Calu3 (cell line): ENCODE measurements around the gene FUT1. TPM values are rescaled to one million over a fixed set of nuclear protein-coding genes. Genes with fewer than 3 reads are reported as not detected.

ENCODE experiments used
- BruUV-seq: library from RNA; stranded (reverse); fragments of 400-500 nt; replicated peaks from 2 replicates; lab custom pipeline; 2021; lab: Mats Ljungman, UMichigan
- CTCF ChIA-PET: fragments of 300-600 bp; sonication (Branson Sonifier 250); formaldehyde crosslinking; loops from one replicate; lab custom pipeline; 2022; ENCODE audit warnings: antibody characterized with exemption; lab: Charles Lee
- DNase-seq: peaks from one replicate; pipeline ENCODE4 v3.0.0; 2022
- H3K27ac Mint-ChIP-seq: one replicate; pipeline ENCODE4 v1.8.0; 2022; ENCODE audit warnings: mixed read lengths; ENCODE audit not compliant: unreplicated experiment
- H3K27me3 Mint-ChIP-seq: one replicate; pipeline ENCODE4 v1.8.0; 2022; ENCODE audit warnings: mixed read lengths; ENCODE audit not compliant: unreplicated experiment
- H3K36me3 Mint-ChIP-seq: one replicate; pipeline ENCODE4 v1.8.0; 2022; ENCODE audit warnings: mild to moderate bottlenecking, moderate library complexity, mixed read lengths; ENCODE audit not compliant: insufficient read depth, unreplicated experiment
- H3K4me1 Mint-ChIP-seq: one replicate; pipeline ENCODE4 v1.8.0; 2022; ENCODE audit warnings: mild to moderate bottlenecking, low read depth, mixed read lengths; ENCODE audit not compliant: unreplicated experiment
- H3K4me3 Mint-ChIP-seq: one replicate; pipeline ENCODE4 v1.8.0; 2022; ENCODE audit warnings: mild to moderate bottlenecking, low read depth, moderate library complexity, mixed read lengths; ENCODE audit not compliant: unreplicated experiment
- H3K9me3 Mint-ChIP-seq: one replicate; pipeline ENCODE4 v1.8.0; 2022; ENCODE audit warnings: low read depth, mixed read lengths; ENCODE audit not compliant: unreplicated experiment
- intact Hi-C: fragments of 100-400 bp; cut with micrococcal nuclease; formaldehyde crosslinking; loops from one replicate; pipeline ENCODE4 v1.10.0; 2022; ENCODE audit not compliant: unreplicated experiment
- total RNA-seq: library from RNA; stranded (reverse); gene quantifications from 2 replicates; pipeline ENCODE4 v1.2.3, GENCODE V29; 2022
- TF ChIP-seq, protein P1 (sequence below): fragments of 200-600 bp; IDR thresholded peaks from one replicate; pipeline ENCODE4 v1.8.0; 2022; ENCODE audit warnings: antibody characterized with exemption; ENCODE audit not compliant: unreplicated experiment

FUT1 gene
- total RNA-seq, 1 experiment from 2014 or later, result 2.9 TPM

DNA sequence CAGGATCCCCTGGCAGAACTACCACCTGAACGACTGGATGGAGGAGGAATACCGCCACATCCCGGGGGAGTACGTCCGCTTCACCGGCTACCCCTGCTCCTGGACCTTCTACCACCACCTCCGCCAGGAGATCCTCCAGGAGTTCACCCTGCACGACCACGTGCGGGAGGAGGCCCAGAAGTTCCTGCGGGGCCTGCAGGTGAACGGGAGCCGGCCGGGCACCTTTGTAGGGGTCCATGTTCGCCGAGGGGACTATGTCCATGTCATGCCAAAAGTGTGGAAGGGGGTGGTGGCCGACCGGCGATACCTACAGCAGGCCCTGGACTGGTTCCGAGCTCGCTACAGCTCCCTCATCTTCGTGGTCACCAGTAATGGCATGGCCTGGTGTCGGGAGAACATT, 49.1 kb downstream of the FUT1 start:
- no peaks in the 10 kb centered on the region for H3K4me1 Mint-ChIP-seq
- peaks cover 3% of the 10 kb centered on the region for H3K9me3 Mint-ChIP-seq
- TF ChIP-seq, protein P1, sequence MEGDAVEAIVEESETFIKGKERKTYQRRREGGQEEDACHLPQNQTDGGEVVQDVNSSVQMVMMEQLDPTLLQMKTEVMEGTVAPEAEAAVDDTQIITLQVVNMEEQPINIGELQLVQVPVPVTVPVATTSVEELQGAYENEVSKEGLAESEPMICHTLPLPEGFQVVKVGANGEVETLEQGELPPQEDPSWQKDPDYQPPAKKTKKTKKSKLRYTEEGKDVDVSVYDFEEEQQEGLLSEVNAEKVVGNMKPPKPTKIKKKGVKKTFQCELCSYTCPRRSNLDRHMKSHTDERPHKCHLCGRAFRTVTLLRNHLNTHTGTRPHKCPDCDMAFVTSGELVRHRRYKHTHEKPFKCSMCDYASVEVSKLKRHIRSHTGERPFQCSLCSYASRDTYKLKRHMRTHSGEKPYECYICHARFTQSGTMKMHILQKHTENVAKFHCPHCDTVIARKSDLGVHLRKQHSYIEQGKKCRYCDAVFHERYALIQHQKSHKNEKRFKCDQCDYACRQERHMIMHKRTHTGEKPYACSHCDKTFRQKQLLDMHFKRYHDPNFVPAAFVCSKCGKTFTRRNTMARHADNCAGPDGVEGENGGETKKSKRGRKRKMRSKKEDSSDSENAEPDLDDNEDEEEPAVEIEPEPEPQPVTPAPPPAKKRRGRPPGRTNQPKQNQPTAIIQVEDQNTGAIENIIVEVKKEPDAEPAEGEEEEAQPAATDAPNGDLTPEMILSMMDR, result no peak
- H3K27me3 Mint-ChIP-seq, result no peaks in the 10 kb centered on the region
- no peak overlapping the region for H3K27ac Mint-ChIP-seq
- no peak for DNase-seq
- CTCF ChIA-PET, result no interaction called here
- intact Hi-C loops, result no loop called here
- no peak overlapping the region for H3K4me3 Mint-ChIP-seq
- peaks cover 5% of the 10 kb centered on the region for H3K36me3 Mint-ChIP-seq
- no TSS peak for BruUV-seq

DNA sequence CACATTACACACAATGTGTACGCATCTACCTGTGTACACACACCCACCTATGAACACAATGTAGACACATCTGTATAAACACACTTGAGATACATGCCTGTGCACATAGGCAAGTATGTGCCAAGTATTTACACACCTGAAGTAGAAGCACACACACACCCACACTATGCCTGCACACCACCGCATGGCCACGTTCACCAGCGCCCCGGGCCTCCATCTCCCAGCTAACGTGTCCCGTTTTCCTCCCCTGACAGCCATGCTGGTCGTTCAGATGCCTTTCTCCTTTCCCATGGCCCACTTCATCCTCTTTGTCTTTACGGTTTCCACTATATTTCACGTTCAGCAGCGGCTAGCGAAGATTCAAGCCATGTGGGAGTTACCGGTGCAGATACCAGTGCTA, 49.7 kb downstream of the FUT1 start:
- Mint-ChIP-seq H3K4me1 (no peaks in the 10 kb centered on the region), H3K27ac (no peak overlapping the region), H3K36me3 (peaks cover 4% of the 10 kb centered on the region), H3K27me3 (no peaks in the 10 kb centered on the region), H3K4me3 (no peak overlapping the region), H3K9me3 (peaks cover 3% of the 10 kb centered on the region)
- no peak for DNase-seq
- intact Hi-C loops, result no loop called here
- CTCF ChIA-PET, result no interaction called here
- TF ChIP-seq, protein P1, result no peak
- BruUV-seq, result no TSS peak

DNA sequence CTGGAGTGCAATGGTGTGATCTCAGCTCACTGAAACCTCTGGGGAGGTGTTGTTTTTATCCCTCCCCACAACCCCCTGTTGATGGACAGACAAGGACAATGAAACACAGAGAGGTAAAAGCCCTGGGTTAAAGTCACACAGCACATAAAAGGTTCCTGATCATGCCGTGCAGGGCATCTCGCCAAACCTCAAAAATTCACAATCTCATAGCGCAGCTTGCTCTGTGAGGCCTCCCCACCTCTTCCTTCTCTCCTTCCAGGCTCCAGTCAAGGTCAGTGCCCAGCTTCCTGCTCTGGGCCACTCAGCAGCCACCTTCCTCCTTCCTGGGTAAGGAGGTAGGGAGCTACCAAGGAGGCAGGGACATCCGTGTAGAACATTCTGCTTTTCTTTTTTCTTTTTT, 54.4 kb downstream of the FUT1 start:
- no peak overlapping the region for H3K27ac Mint-ChIP-seq
- BruUV-seq, result TSS peak; percentile 15
- no peaks in the 10 kb centered on the region for H3K27me3 Mint-ChIP-seq
- H3K9me3 Mint-ChIP-seq, result no peaks in the 10 kb centered on the region
- peaks cover 15% of the 10 kb centered on the region for H3K36me3 Mint-ChIP-seq
- H3K4me3 Mint-ChIP-seq, result no peak overlapping the region
- CTCF ChIA-PET, result interaction anchor here (1.2 kb wide), 1 partner anchor 13 kb away, joined by 6 read pairs; no protein-coding TSS in a partner anchor
- peak; percentile 42 for DNase-seq
- intact Hi-C loops, result no loop called here
- H3K4me1 Mint-ChIP-seq, result peaks cover 22% of the 10 kb centered on the region
- TF ChIP-seq, protein P1, result no peak

Other genes starting within 250 kb of the FUT1 start
- 1.0 and 2.4 TPM in 2 replicates for gene LMTK3, start 240.8 kb downstream of the FUT1 start, total RNA-seq
- gene SULT2B1, start 200.5 kb downstream of the FUT1 start, total RNA-seq, result 0.64 TPM in 1 of 2 replicates, not detected in the other
- not detected in 2 replicates for gene SPACA4, start 145.9 kb downstream of the FUT1 start, total RNA-seq
- 8.2 and 13.3 TPM in 2 replicates for gene FAM83E, start 137.6 kb downstream of the FUT1 start, total RNA-seq
- gene RPL18, start 133.5 kb downstream of the FUT1 start, total RNA-seq, result 1,224 and 1,339 TPM in 2 replicates
- 20.5 and 24.2 TPM in 2 replicates for gene SPHK2, start 133.1 kb downstream of the FUT1 start, total RNA-seq
- gene DBP, start 115.3 kb downstream of the FUT1 start, total RNA-seq, result 4.3 and 4.9 TPM in 2 replicates
- 2.1 and 5.1 TPM in 2 replicates for gene CA11, start 106.5 kb downstream of the FUT1 start, total RNA-seq
- gene NTN5, start 79.6 kb downstream of the FUT1 start, total RNA-seq, result 0.57 and 0.66 TPM in 2 replicates
- gene FUT2, start 56.7 kb downstream of the FUT1 start, total RNA-seq, result 8.7 and 10.4 TPM in 2 replicates
- 1.7 TPM in 2 replicates for gene MAMSTR, start 32.9 kb downstream of the FUT1 start, total RNA-seq
- gene RASIP1, start 12.0 kb downstream of the FUT1 start, total RNA-seq, result 0.09 and 0.29 TPM in 2 replicates
- gene IZUMO1, start 5.7 kb downstream of the FUT1 start, total RNA-seq, result 0.31 and 0.42 TPM in 2 replicates
- gene FGF21, start 2.9 kb upstream of the FUT1 start, total RNA-seq, result not detected in 2 replicates
- gene BCAT2, start 58.4 kb upstream of the FUT1 start, total RNA-seq, result 84.4 and 91.0 TPM in 2 replicates
- gene HSD17B14, start 83.8 kb upstream of the FUT1 start, total RNA-seq, result 2.6 and 5.7 TPM in 2 replicates
- 57.6 and 72.2 TPM in 2 replicates for gene PLEKHA4, start 116.0 kb upstream of the FUT1 start, total RNA-seq
- 118 TPM in 2 replicates for gene PPP1R15A, start 119.8 kb upstream of the FUT1 start, total RNA-seq
- gene TULP2, start 146.1 kb upstream of the FUT1 start, total RNA-seq, result not detected in 2 replicates
- 162 and 173 TPM in 2 replicates for gene NUCB1, start 147.7 kb upstream of the FUT1 start, total RNA-seq
- gene DHDH, start 181.1 kb upstream of the FUT1 start, total RNA-seq, result 2.1 and 5.3 TPM in 2 replicates
- gene BAX, start 202.2 kb upstream of the FUT1 start, total RNA-seq, result 141 and 147 TPM in 2 replicates
- gene FTL, start 212.7 kb upstream of the FUT1 start, total RNA-seq, result 1,459 and 1,979 TPM in 2 replicates
- gene GYS1, start 240.7 kb upstream of the FUT1 start, total RNA-seq, result 59.6 and 64.7 TPM in 2 replicates
- gene RUVBL2, start 241.2 kb upstream of the FUT1 start, total RNA-seq, result 184 and 199 TPM in 2 replicates